Breast epithelium (tissue), 3 donors: Measurements from ENCODE around the gene ARHGDIB.

ENCODE experiments used
- CTCF ChIP-seq, 3 donors: fragments of 450-650 bp; IDR thresholded peaks; one replicate each; pipeline ENCODE4 v1.5.1; 2016 to 2017; ENCODE audit warnings: antibody characterized with exemption in 3 of 3, mild to moderate bottlenecking in 3 of 3, moderate library complexity in 3 of 3
- POLR2A ChIP-seq: fragments of 450-650 bp; IDR thresholded peaks from one replicate; pipeline ENCODE4 v1.6.1; 2016; ENCODE audit warnings: antibody characterized with exemption, mild to moderate bottlenecking, moderate library complexity
- POLR2AphosphoS5 ChIP-seq, 3 donors: sonication (generic); formaldehyde crosslinking; IDR thresholded peaks; one replicate each; pipeline ENCODE4 v1.6.1; 2017; ENCODE audit warnings: antibody characterized with exemption in 3 of 3

- TF ChIP-seq CTCF (IDR thresholded peaks at IDR 0.05) (no peak), POLR2A (no peak), POLR2AphosphoS5 (IDR thresholded peaks at IDR 0.05) (no peak)
These were observed 1.4 kb upstream of the ARHGDIB start for GRCh38 chr12:14962797-14963196.
